Colonic mucosa (tissue), 4 donors: ENCODE measurements around the gene RNF214. TPM values are rescaled to one million over a fixed set of nuclear protein-coding genes. Genes with fewer than 3 reads are reported as not detected.
A peak's percentile ranks its signal among the peaks of the same experiment; 100 is the strongest.

Experiments
- DNase-seq: peaks from one replicate; pipeline ENCODE4 v3.0.0-alpha.2; 2020
- H3K27ac ChIP-seq: fragments of 200-600 bp; one replicate; pipeline ENCODE4 v1.8.0; 2021
- H3K27me3 ChIP-seq: fragments of 200-600 bp; one replicate; pipeline ENCODE4 v1.8.0; 2021
- H3K36me3 ChIP-seq: fragments of 200-600 bp; one replicate; pipeline ENCODE4 v1.8.0; 2021
- H3K4me1 ChIP-seq: fragments of 200-600 bp; one replicate; pipeline ENCODE4 v1.8.0; 2021; ENCODE audit warnings: mild to moderate bottlenecking
- H3K4me3 ChIP-seq: fragments of 200-600 bp; one replicate; pipeline ENCODE4 v1.8.0; 2021
- H3K9ac ChIP-seq, 2 donors: one replicate each; pipeline ENCODE4 v1.7.0; 2013; ENCODE audit warnings: control low read depth in 2 of 2, low read depth in 2 of 2, low read length in 2 of 2
- H3K9me3 ChIP-seq: fragments of 200-600 bp; one replicate; pipeline ENCODE4 v1.8.0; 2021
- CTCF ChIP-seq: fragments of 200-600 bp; IDR thresholded peaks from one replicate; pipeline ENCODE4 v1.8.0; 2022; ENCODE audit warnings: antibody characterized with exemption, mild to moderate bottlenecking
- intact Hi-C: fragments of 100-400 bp; cut with DNase I; formaldehyde crosslinking; loops from one replicate; pipeline ENCODE4 v1.14.1; 2022
- total RNA-seq, 2 donors: library from RNA; stranded (reverse); fragmentation: NEBNext Ultra II Directional in 1 of 2; extraction: Animal tissue kit (Norgen Biotek cat#: 25700) in 1 of 2; gene quantifications; one replicate each; pipeline ENCODE4 v1.2.1, GENCODE V29; 2021
- donor health status: healthy.
- donor health status: DM: no; HTN: no; CAD: no.
- donor health status: DM: no; HTN: no; CAD: no.

Gene RNF214
- total RNA-seq, 2 donors from 2014 or later: 20.0 to 20.3 TPM

- Histone ChIP-seq H3K27me3 (no peaks in the 10 kb centered on the region), H3K4me3 (no peak overlapping the region), H3K4me1 (no peaks in the 10 kb centered on the region), H3K9me3 (no peaks in the 10 kb centered on the region), H3K36me3 (no peaks in the 10 kb centered on the region), H3K27ac (no peak overlapping the region), H3K9ac (no peak overlapping the region)
- intact Hi-C loops: no loop called here
- no peak for TF ChIP-seq CTCF
- DNase-seq: no peak
These were observed 67.1 kb downstream of the RNF214 start for GRCh38 chr11:117299351-117300282.

- H3K36me3 ChIP-seq: no peaks in the 10 kb centered on the region
- H3K9ac ChIP-seq: peak overlapping the region in 1 of 2 donors; percentile 56
- no peak overlapping the region for H3K4me3 ChIP-seq
- no peak for DNase-seq
- no peaks in the 10 kb centered on the region for H3K4me1 ChIP-seq
- no peaks in the 10 kb centered on the region for H3K27me3 ChIP-seq
- H3K27ac ChIP-seq: no peak overlapping the region
- intact Hi-C loops: no loop called here
- H3K9me3 ChIP-seq: no peaks in the 10 kb centered on the region
- TF ChIP-seq CTCF: no peak
These were observed 67.8 kb downstream of the RNF214 start for GRCh38 chr11:117300283-117300663.

- Histone ChIP-seq H3K27me3 (no peaks in the 10 kb centered on the region), H3K4me1 (no peaks in the 10 kb centered on the region), H3K27ac (no peak overlapping the region), H3K9me3 (no peaks in the 10 kb centered on the region), H3K4me3 (no peak overlapping the region), H3K36me3 (no peaks in the 10 kb centered on the region), H3K9ac (peak overlapping the region in 1 of 2 donors; percentile 56)
- no peak for TF ChIP-seq CTCF
- no peak for DNase-seq
- intact Hi-C loops: no loop called here
These were observed 68.3 kb downstream of the RNF214 start for GRCh38 chr11:117300773-117301172.

GRCh38 chr11:117302228-117302627 is 69.8 kb downstream of the RNF214 start:
- intact Hi-C loops: no loop called here
- H3K4me3 ChIP-seq: no peak overlapping the region
- H3K9me3 ChIP-seq: no peaks in the 10 kb centered on the region
- no peaks in the 10 kb centered on the region for H3K27me3 ChIP-seq
- DNase-seq: no peak
- H3K4me1 ChIP-seq: no peaks in the 10 kb centered on the region
- H3K27ac ChIP-seq: no peak overlapping the region
- no peak for TF ChIP-seq CTCF
- H3K9ac ChIP-seq: no peak overlapping the region
- no peaks in the 10 kb centered on the region for H3K36me3 ChIP-seq

GRCh38 chr11:117303101-117303500 is 70.6 kb downstream of the RNF214 start:
- no peaks in the 10 kb centered on the region for H3K9me3 ChIP-seq
- H3K4me1 ChIP-seq: no peaks in the 10 kb centered on the region
- no peak for DNase-seq
- intact Hi-C loops: no loop called here
- no peaks in the 10 kb centered on the region for H3K36me3 ChIP-seq
- no peaks in the 10 kb centered on the region for H3K27me3 ChIP-seq
- no peak overlapping the region for H3K9ac ChIP-seq
- no peak for TF ChIP-seq CTCF
- H3K4me3 ChIP-seq: no peak overlapping the region
- H3K27ac ChIP-seq: no peak overlapping the region
